Keratinocyte (primary cell): Measurements from ENCODE around the gene EEF1E1. TPM values are rescaled to one million over a fixed set of nuclear protein-coding genes. Genes with fewer than 3 reads are reported as not detected.
A peak's percentile ranks its signal among the peaks of the same experiment; 100 is the strongest.

Source experiments
- DNase-seq: peaks from one replicate; pipeline ENCODE4 v3.0.0-alpha.2; 2011; ENCODE audit warnings: low read depth, missing footprints, low spot score
- FAIRE-seq: peaks from 2 replicates; lab custom pipeline; 2011; peaks lifted over from hg19 to GRCh38; lab: Jason Lieb, UNC
- H2AFZ ChIP-seq: 2 replicates; pipeline ENCODE4 v1.6.0; 2012; ENCODE audit warnings: low read length, control low read depth, inconsistent platforms; ENCODE audit not compliant: control insufficient read depth
- H3K27ac ChIP-seq: 2 replicates; pipeline ENCODE4 v1.5.1; 2011; ENCODE audit warnings: low read length; ENCODE audit not compliant: control insufficient read depth, insufficient read depth
- H3K27me3 ChIP-seq: 3 replicates; pipeline ENCODE4 v1.6.0; 2011; ENCODE audit warnings: low read length; ENCODE audit not compliant: control insufficient read depth, insufficient read depth; ENCODE audit errors: extremely low read depth
- H3K36me3 ChIP-seq, 2 experiments: 2 replicates in 1 of 2; 3 replicates in 1 of 2; pipeline ENCODE4 v1.5.1; 2011; ENCODE audit warnings: low read length in 2 of 2, mild to moderate bottlenecking in 1 of 2; ENCODE audit not compliant: control insufficient read depth in 2 of 2, insufficient read depth in 2 of 2; ENCODE audit errors: extremely low read depth in 1 of 2
- H3K4me1 ChIP-seq: 3 replicates; pipeline ENCODE4 v1.5.1; 2011; ENCODE audit warnings: low read length; ENCODE audit not compliant: control insufficient read depth, insufficient read depth; ENCODE audit errors: extremely low read depth
- H3K4me2 ChIP-seq: 3 replicates; pipeline ENCODE4 v1.6.0; 2011; ENCODE audit warnings: low read depth, low read length; ENCODE audit not compliant: control insufficient read depth, insufficient read depth; ENCODE audit errors: extremely low read depth
- H3K4me3 ChIP-seq, 3 experiments: fragments of 200-600 bp in 1 of 3; sonication (generic) in 1 of 3; 2 replicates in 2 of 3; 3 replicates in 1 of 3; pipeline ENCODE4 v1.5.1; 2011 to 2016; ENCODE audit warnings: low read length in 3 of 3, mild to moderate bottlenecking in 3 of 3, control low read depth in 2 of 3, inconsistent platforms in 1 of 3, low read depth in 1 of 3, mixed read lengths in 1 of 3, mixed run types in 1 of 3, moderate library complexity in 1 of 3; ENCODE audit not compliant: control insufficient read depth in 2 of 3, insufficient read depth in 2 of 3; ENCODE audit errors: extremely low read depth in 1 of 3
- H3K79me2 ChIP-seq: 2 replicates; pipeline ENCODE4 v1.6.0; 2012; ENCODE audit warnings: low read length; ENCODE audit not compliant: control insufficient read depth, insufficient read depth
- H3K9ac ChIP-seq: 3 replicates; pipeline ENCODE4 v1.6.0; 2011; ENCODE audit warnings: low read length; ENCODE audit not compliant: control insufficient read depth, insufficient read depth; ENCODE audit errors: extremely low read depth
- H3K9me1 ChIP-seq: 3 replicates; pipeline ENCODE4 v1.6.0; 2011; ENCODE audit warnings: low read length; ENCODE audit not compliant: control insufficient read depth, insufficient read depth; ENCODE audit errors: extremely low read depth
- H3K9me3 ChIP-seq: 2 replicates; pipeline ENCODE4 v1.5.1; 2012; ENCODE audit warnings: low read depth, low read length; ENCODE audit not compliant: control insufficient read depth
- H4K20me1 ChIP-seq: 3 replicates; pipeline ENCODE4 v1.6.0; 2011; ENCODE audit warnings: low read length; ENCODE audit not compliant: control insufficient read depth, insufficient read depth; ENCODE audit errors: extremely low read depth
- CTCF ChIP-seq, 3 experiments: IDR thresholded peaks in 1 of 3; conservative IDR thresholded peaks in 1 of 3; optimal IDR thresholded peaks in 1 of 3; 2 replicates in 2 of 3; 3 replicates in 1 of 3; pipeline versions ENCODE3 to v1.5.1; 2011; ENCODE audit warnings: low read length in 3 of 3, mild to moderate bottlenecking in 3 of 3, moderate library complexity in 2 of 3, control low read depth in 1 of 3, inconsistent platforms in 1 of 3; ENCODE audit not compliant: insufficient read depth in 2 of 3; ENCODE audit errors: extremely low read depth in 1 of 3
- EZH2 ChIP-seq: IDR thresholded peaks from one replicate; pipeline ENCODE4 v1.6.1; 2012; ENCODE audit warnings: inconsistent platforms, mild to moderate bottlenecking, low read length, moderate library complexity
- dilution Hi-C: fragments of 300-500 bp; cut with MboI; formaldehyde crosslinking; loops from one replicate; pipeline ENCODE4 v1.7.0; 2020; ENCODE audit warnings: low sequenced_read_pairs; ENCODE audit not compliant: extremely low pct_ligation_motif_present
- polyA plus RNA-seq, 5 experiments: library from polyadenylated mRNA; depleted of rRNA in 3 of 5; stranded (reverse) in 3 of 5; stranded (forward) in 1 of 5; unstranded in 1 of 5; fragments of >200 nt; gene quantifications; 1 replicate in 1 of 5; 2 replicates in 3 of 5; 3 replicates in 1 of 5; pipeline versions ENCODE4 v1.2.1 to v1.2.3, GENCODE V29; 2011 to 2012; ENCODE audit warnings: missing spikeins in 2 of 5, low read depth in 1 of 5, low replicate concordance in 1 of 5

The EEF1E1 gene
- polyA plus RNA-seq, 1 donor (not counting 4 experiments of a cell fraction or from before 2014, with no cell fraction given) = 83.5 TPM

GRCh38 chr6:8065519-8065911 lies 36.8 kb downstream of the EEF1E1 start:
- Histone ChIP-seq H3K4me1 (peaks cover 7% of the 10 kb centered on the region), H3K27ac (no peak overlapping the region), H3K9ac (no peak overlapping the region), H3K79me2 (peaks cover 7% of the 10 kb centered on the region), H2AFZ (no peak overlapping the region), H3K27me3 (no peaks in the 10 kb centered on the region), H4K20me1 (no peaks in the 10 kb centered on the region), H3K9me1 (no peaks in the 10 kb centered on the region), H3K9me3 (no peaks in the 10 kb centered on the region), H3K4me2 (no peak overlapping the region), H3K36me3 (peaks cover 0 to 3% of the 10 kb centered on the region in 2 experiments), H3K4me3 (no peak overlapping the region)
- dilution Hi-C loops = no loop called here
- DNase-seq = no peak
- no peak for FAIRE-seq
- TF ChIP-seq EZH2 (no peak), CTCF (optimal IDR thresholded peaks at IDR 0.05 in 1 of 3, IDR thresholded peaks at IDR 0.05 in 1 of 3, conservative IDR thresholded peaks at IDR 0.05 in 1 of 3; ENCODE audit: extremely low read depth in 1 of 3, insufficient read depth in 2 of 3, low read length in 3 of 3) (no peak)

- Histone ChIP-seq H3K9ac (peak overlapping the region; percentile 93), H3K27me3 (no peaks in the 10 kb centered on the region), H3K4me2 (peak overlapping the region; percentile 94), H3K79me2 (peaks cover 7% of the 10 kb centered on the region), H3K27ac (peak overlapping the region; percentile 87), H3K36me3 (peaks cover 0 to 3% of the 10 kb centered on the region in 2 experiments), H4K20me1 (no peaks in the 10 kb centered on the region), H2AFZ (peak overlapping the region; percentile 97), H3K4me3 (peak overlapping the region; percentile 47 to 100 (median 95)), H3K9me3 (no peaks in the 10 kb centered on the region), H3K4me1 (peaks cover 7% of the 10 kb centered on the region), H3K9me1 (no peaks in the 10 kb centered on the region)
- dilution Hi-C loops = no loop called here
- no peak for TF ChIP-seq CTCF (optimal IDR thresholded peaks at IDR 0.05 in 1 of 3, IDR thresholded peaks at IDR 0.05 in 1 of 3, conservative IDR thresholded peaks at IDR 0.05 in 1 of 3; ENCODE audit: extremely low read depth in 1 of 3, insufficient read depth in 2 of 3, low read length in 3 of 3)
- no peak for TF ChIP-seq EZH2
- DNase-seq (no peak), FAIRE-seq (no peak)
Observed at GRCh38 chr6:8064638-8065518, 37.5 kb downstream of the EEF1E1 start.
